ENCODE data around the gene FAAP100.
"Not testable (repeated sequence)": the region's sequence is repeated elsewhere in the genome, so short reads cannot be mapped to it uniquely, and the experiment has no call there.

FAAP100 gene

GRCh38 chr17:81537343-81537855 lies 14.8 kb downstream of the FAAP100 start:
- no peak for DNase-seq

- no peak for DNase-seq
These were observed 15.6 kb downstream of the FAAP100 start for GRCh38 chr17:81536299-81537290.

GRCh38 chr17:81535480-81536298 lies 16.5 kb downstream of the FAAP100 start:
- DNase-seq = no peak

DNA sequence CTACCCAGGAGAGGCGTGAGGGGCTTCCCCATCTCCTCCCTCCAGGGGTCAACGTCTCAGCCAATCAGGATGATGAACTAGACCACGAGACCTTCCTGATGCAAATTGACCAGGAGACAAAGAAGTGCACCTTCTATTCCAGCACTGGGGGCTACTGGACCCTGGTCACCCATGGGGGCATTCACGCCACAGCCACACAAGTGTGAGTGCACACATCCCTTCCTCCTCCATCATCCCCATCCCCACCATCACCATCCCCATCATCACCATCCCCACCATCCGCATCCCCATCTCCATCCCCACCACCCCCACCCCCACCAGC lies 17.2 kb downstream of the FAAP100 start:
- no peak for DNase-seq

- no peak for DNase-seq
These were observed 17.8 kb downstream of the FAAP100 start for GRCh38 chr17:81534157-81535006.

DNA sequence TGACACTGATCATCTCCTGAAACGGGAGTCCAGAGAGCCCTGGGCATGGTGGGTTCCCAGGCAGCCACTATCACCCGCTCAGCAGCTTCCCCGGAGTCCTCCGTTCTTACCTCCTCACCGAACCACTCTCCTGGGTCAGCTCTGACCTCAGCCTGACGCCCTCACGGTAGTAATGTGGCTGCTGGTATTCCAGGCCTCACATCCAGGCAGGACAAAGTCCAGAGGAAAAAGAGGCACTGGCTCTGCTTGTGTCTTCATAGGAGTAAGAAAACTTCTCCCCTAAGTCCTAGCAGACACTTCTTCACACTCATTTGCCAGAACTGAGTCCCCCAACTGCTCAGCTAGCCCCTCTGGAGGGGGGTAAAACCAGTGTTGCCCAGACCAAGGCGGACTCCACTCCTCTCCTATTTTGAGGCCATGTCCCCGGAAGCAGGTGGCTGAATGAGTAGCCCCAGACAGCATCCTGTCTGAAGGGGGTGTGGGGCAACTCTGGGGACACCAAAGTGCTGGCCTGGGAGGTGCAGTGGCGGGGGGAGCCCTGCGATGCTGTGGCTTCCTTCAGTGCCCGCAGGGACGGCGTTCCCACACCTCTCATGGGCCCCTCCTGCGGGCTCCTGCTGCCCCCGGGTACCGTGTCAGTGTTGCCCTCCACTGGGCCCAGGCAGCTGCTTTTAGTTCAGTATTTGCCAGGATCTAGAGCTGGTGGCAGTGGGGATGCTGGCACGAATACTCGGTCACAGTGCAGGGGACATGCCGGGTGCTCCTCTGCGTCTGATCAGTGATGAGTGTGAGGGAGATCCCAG lies 18.6 kb downstream of the FAAP100 start:
- no peak for DNase-seq

DNA sequence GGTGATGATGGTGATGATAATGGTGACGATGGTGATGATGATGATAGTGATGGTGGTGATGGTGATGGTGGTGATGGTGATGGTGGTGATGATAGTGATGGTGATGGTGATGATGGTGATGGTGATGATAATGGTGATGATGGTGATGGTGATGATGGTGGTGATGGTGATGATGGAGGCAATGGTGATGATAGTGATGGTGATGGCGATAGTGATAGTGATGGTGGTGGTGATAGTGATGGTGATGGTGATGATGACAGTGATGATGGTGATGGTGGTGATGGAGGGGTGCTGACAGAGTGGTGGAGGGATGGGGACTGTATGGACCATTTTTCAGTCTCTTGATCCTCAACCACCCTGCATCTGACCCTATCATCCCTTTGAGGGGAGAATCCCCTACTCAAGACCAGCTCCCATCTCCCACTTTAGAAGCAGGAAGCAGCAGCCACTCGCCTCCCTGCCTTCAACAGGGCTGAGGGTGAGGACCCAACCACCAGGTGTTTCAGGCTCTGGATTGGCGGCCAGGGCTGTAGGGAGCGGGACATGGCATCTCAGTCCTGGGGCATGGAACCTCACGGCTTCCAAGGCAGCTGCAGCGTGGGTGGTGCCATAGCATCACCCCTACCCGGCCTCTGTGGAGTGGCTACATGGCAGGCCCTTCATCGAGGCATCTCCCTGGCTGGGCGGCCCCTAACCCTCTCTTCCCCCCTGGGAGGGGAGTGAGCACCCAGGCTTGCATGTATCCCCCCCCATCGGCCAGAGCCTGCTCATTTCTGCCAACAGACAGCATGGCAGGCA lies 19.5 kb downstream of the FAAP100 start:
- DNase-seq = no peak

GRCh38 chr17:81531998-81532404 lies 20.2 kb downstream of the FAAP100 start:
- not testable (repeated sequence) for DNase-seq

DNA sequence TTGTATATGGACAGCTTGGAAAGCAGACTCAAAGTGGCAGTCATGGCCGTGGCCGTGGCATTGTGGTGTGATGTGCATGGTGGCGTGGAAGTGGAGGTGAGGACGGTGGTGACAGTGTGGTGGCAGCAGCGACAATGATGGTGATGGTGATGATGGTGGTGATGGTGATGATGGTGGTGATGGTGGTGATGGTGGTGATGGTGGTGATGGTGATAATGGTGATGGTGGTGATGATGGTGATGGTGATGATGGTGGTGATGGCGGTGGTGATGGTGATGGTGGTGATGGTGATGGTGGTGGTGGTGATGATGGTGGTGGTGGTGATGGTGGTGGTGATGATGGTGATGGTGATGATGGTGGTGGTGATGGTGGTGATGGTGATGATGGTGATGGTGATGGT lies 21.1 kb downstream of the FAAP100 start:
- DNase-seq = not testable (repeated sequence)

GRCh38 chr17:81529437-81529803 lies 22.7 kb downstream of the FAAP100 start:
- no peak for DNase-seq

GRCh38 chr17:81528651-81529436 lies 23.3 kb downstream of the FAAP100 start:
- no peak for DNase-seq

DNA sequence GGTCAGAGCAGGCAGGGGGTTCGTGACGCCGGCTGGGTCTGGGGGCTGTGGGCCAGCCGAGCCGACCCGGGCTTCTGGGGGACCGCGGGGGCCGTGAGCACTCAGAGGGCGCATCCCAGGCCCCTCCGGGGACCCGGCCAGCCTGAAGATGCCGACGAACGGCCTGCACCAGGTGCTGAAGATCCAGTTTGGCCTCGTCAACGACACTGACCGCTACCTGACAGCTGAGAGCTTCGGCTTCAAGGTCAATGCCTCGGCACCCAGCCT lies 23.8 kb downstream of the FAAP100 start:
- DNase-seq = no peak

DNA sequence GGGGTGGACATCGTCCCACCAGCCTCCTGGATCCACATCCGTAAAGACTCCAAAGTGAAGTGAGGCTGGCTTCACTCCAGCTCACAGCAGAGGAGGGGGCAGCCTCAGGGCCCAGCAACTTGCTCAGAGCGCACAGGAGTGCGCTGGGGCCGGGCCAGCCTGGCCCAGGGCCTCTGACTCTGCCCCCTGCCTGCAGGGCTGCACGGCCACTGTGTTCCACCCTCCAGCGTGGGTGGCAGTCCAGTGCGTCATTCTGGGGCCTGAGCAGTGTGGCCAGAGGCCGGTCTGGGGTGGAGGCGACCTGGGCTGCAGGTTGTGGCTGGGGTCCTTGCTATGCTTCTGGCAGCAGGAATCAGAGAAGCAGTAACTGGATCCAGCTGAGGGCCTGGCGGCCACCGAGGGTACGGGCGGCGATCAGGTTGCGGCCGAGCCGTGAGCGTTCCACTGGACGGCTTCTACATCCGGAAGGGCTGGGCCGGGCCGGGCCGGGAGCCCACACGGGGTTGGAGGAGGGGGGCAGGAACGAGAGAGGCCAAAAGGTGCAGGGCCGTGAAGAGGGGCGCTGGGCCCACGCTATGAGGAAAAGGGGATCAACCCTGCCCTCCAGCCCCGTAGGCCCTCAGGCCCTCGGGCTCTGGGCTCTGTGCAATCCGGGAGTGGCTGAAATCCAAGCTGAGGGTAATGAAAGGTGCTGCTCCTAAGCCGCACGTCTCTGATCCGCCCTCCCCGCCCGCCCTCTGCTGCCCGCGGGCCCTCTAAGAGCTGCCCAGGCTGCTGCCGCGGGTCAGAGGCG lies 24.4 kb downstream of the FAAP100 start, which contains the start of gene FSCN2:
Gene FSCN2, plus strand, starts transcription at position 787 of the 793 bp plus-strand sequence. CDS start 155 bp downstream, outside the sequence.
- DNase-seq = no peak

DNA sequence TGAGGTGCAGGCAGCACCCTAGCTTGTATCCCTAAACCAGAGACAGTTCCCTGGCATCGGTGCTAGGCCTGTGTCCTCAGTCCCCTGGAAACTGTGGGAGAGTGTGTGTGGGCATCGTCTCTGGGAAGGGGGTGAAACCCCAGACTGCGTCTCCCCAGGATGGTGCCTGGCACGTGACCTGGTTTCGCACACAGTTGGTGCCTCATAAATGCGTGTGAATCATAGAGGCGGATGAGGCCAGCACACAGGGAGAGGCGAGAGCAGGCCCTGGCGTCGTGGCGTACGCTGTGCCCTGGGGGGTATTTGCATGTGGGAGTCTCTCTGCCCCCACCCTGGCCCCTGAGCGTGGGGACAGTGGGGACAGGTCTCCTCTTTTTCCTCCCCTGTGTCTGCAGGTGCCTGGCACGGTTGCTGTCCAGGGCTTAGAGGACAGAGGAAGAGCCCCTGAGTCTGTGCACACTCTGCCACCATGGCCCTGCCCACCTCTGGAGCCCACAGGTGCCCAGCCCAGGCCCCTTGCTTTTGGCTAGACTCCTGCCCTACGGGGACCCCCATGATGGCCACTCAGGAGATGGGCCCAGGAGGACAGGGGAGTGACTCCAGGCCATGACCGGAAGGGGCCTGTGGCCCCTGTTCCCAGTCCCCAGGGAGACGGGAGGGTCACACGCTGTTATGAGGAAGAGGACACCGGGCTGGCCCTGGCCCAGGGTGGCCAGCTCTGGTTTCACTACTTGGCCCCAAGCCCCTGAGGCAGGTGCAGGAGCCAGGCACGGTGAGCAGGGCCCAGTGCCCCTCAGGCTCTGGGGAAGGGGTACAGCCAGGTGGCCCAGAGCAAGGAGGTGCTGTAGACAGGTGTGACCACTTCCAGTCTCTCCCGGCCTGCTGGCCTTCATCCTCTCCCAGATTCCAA lies 25.2 kb downstream of the FAAP100 start:
- no peak for DNase-seq

GRCh38 chr17:81524865-81525159 lies 27.3 kb downstream of the FAAP100 start:
- DNase-seq = no peak

- DNase-seq = no peak
These were observed 27.9 kb downstream of the FAAP100 start for GRCh38 chr17:81524039-81524864.

DNA sequence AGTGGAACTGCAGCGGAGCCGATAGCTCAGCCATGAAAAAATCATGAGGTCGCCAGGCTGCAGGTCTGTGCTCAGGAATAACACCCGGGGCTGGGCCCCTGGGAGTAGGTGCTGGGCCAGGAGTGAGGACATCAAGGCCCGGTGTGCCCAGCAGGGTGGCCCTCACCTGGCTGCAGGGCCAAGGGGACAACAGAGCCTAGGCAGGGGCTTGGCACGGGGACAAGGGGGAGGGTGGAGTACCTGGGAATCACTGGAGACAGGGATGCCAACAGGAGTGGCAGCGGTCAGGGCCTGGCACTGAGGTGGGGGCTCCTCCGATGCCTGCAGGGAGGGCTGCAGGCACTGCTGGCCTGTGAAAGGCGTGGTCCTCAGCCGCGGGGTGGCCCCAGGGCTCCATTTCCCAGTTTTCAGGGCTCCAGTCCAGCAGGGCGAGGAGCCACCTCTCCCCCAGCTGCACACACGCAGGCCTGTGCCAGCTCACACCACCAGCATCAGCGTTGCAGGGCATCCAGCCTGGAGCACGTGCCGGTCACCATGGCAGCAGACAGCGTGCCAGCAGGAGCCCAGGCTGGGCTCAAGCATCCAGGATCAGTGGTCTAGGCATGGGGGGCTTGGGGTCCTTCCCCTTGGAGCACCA lies 28.6 kb downstream of the FAAP100 start:
- DNase-seq = no peak
